AG09319 (cell line): ENCODE data around the gene TTLL5.

Experiments
- DNase-seq: peaks from one replicate; pipeline ENCODE4 v3.0.0-alpha.2; 2010; ENCODE audit warnings: low read depth; ENCODE audit errors: extremely low read depth
- CTCF ChIP-seq: IDR thresholded peaks from 2 replicates; pipeline ENCODE4 v1.5.1; 2011; ENCODE audit warnings: low read depth, mild to moderate bottlenecking, inconsistent platforms, low read length, moderate library complexity

TTLL5 gene

GRCh38 chr14:75700295-75700694 is 39.2 kb downstream of the TTLL5 start:
- no peak for TF ChIP-seq CTCF
- DNase-seq = no peak

DNA sequence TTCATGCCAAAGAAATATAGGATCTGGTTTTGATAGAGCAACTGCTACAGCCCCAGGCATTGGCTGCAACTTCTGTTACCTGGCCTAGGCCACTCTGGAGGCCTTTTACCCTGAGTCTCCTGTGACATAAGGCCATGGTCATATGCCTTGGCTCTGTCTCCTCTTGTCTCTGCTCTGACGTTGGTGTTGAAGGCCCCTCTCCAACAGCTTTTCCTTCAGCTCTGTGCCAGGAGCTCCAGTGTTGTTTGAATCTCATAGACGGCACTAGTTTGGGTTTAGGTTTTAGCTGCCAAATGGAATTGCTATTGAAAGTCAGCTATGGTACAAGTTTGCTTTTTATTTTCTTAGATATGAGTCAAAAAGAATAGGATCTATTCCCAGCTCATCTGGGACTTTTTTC is 41.1 kb downstream of the TTLL5 start:
- no peak for DNase-seq
- no peak for TF ChIP-seq CTCF

DNA sequence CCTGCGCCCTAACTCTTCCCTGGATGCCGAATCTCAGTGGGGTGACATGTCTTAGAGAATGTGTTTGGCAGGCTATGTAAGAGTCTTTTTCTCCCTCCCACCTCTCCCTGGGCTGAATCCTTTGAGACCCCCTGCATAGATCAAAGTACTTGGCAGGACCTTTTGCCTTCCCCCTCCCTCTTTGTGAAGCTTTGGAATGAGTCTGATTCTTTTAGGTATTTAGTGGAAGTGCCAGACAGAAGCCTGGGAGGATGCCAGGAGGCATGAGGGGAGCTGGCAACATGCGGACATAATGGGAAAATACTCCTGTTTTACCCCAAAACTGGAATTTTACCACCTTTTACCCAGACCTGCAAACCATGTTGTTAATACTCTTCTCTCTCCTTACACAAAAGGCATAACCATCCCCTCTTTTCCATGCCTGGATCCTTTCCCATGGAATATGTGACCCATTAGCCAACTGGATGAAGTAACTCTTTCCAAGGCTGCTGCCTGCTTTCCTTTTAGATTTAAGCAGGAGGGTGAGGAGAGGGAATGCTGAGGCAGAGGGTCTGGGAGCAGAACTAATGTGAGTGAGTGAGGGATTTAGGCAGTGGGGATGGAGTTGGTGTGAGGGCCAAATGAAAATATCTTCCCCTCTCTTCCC is 41.7 kb downstream of the TTLL5 start:
- no peak for TF ChIP-seq CTCF
- DNase-seq = no peak

- no peak for TF ChIP-seq CTCF
- DNase-seq = no peak
These were observed 42.4 kb downstream of the TTLL5 start for GRCh38 chr14:75703467-75703866.

GRCh38 chr14:75705014-75705413 is 44.0 kb downstream of the TTLL5 start:
- DNase-seq = no peak
- TF ChIP-seq CTCF = no peak

DNA sequence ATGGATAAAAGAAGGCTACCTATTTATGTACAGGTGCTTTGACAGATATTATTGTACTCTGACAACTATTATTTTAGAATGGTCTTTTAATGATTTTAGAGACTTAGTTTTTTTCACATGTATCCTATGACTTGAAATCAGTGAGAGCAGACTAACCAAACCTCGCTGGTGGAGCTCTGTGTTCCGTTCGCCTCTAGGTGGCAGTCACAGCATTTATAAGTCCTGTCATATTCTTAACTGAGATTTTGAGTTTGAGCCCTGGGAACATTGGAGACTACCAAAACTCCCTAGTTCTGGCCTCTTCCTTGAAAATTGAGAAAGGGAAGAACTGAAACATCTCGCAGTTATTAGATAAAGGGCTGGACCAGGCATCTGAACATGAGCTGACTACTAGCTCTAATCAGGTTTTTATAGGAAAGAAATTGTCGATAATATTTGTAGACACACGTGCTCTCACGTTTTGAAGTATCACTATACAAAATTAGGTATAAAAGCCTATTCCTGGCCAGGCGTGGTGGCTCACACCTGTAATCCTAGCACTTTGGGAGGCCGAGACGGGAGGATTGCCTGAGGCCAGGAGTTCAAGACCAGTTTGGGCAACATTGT is 48.3 kb downstream of the TTLL5 start:
- peak; percentile 83 for TF ChIP-seq CTCF
- peak; percentile 57 for DNase-seq

DNA sequence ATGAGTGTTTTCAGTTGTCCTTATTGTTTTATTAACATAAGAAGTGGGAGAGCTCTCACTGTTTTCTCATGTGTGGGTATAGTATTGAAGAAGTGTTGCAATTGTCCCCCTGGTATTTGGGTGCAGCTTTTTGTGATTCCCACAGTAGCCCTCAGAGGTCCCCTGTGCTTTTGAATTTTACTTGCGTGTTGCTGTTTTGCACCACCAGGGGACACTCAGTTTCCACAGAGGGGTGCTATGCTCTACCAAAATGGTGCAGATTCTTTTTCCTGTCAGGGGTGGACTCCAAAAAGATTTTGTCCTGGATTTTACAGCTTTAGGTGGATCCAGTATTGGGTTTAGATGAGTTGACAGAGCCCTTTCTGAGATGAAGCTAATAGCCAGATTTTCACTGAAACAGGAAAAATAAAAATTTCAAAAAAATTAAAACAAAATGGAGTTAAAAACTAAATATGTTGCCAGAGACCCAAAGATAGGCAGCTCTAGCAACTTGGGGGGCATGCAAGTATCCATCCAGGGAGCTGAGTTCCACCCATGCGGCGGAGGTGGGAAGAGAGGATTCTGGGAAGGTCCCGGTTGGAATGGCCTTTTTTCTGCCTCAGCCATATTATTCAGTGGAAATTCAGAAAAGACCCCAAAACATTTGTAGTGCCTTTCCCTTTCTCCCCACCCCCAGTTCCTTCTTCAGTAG is 50.2 kb downstream of the TTLL5 start:
- peak; percentile 34 for DNase-seq
- peak; percentile 90 for TF ChIP-seq CTCF
